UCSD-AML1 (cell line): ENCODE results near the gene ZNF184.

ENCODE experiments used
- DNase-seq: peaks from one replicate; lab custom pipeline; 2025; ENCODE audit not compliant: unreplicated experiment; lab: John Stamatoyannopoulos, UW

ZNF184 gene

GRCh38 chr6:27479319-27480182 lies 6.6 kb upstream of the ZNF184 start:
- peak; percentile 86 for DNase-seq

- peak; percentile 86 for DNase-seq
These were observed 5.9 kb upstream of the ZNF184 start for GRCh38 chr6:27478706-27479318.

GRCh38 chr6:27478141-27478705 lies 5.3 kb upstream of the ZNF184 start:
- no peak for DNase-seq

GRCh38 chr6:27477318-27478013 lies 4.6 kb upstream of the ZNF184 start:
- no peak for DNase-seq

GRCh38 chr6:27476090-27476489 lies 3.2 kb upstream of the ZNF184 start:
- DNase-seq: no peak

- no peak for DNase-seq
These were observed 1.8 kb upstream of the ZNF184 start for GRCh38 chr6:27474672-27475071.

- DNase-seq: no peak
These were observed 1.2 kb upstream of the ZNF184 start for GRCh38 chr6:27474172-27474465.

GRCh38 chr6:27472182-27472616 lies 706 bp downstream of the ZNF184 start:
- DNase-seq: no peak

GRCh38 chr6:27471365-27472115 lies 1.4 kb downstream of the ZNF184 start:
- DNase-seq: no peak

GRCh38 chr6:27470023-27470422 lies 2.9 kb downstream of the ZNF184 start:
- DNase-seq: no peak

- no peak for DNase-seq
These were observed 4.6 kb downstream of the ZNF184 start for GRCh38 chr6:27468334-27468733.

GRCh38 chr6:27452496-27452897 lies 20.4 kb downstream of the ZNF184 start:
- no peak for DNase-seq

GRCh38 chr6:27451660-27452390 lies 21.1 kb downstream of the ZNF184 start:
- DNase-seq: no peak

- no peak for DNase-seq
These were observed 24.4 kb downstream of the ZNF184 start for GRCh38 chr6:27448456-27448855.

- DNase-seq: no peak
These were observed 30.0 kb downstream of the ZNF184 start for GRCh38 chr6:27442932-27443331.

- no peak for DNase-seq
These were observed 31.9 kb downstream of the ZNF184 start for GRCh38 chr6:27441001-27441400.

- no peak for DNase-seq
These were observed 33.5 kb downstream of the ZNF184 start for GRCh38 chr6:27439371-27439770.

- DNase-seq: no peak
These were observed 39.2 kb downstream of the ZNF184 start for GRCh38 chr6:27433714-27434113.

GRCh38 chr6:27428966-27429365 lies 43.9 kb downstream of the ZNF184 start:
- no peak for DNase-seq

GRCh38 chr6:27428502-27428901 lies 44.4 kb downstream of the ZNF184 start:
- no peak for DNase-seq
